Measurements from ENCODE around the gene ABHD5. TPM values are rescaled to one million over a fixed set of nuclear protein-coding genes. Genes with fewer than 3 reads are reported as not detected.

Gene ABHD5
- total and polyA plus RNA-seq, 10 of the 15 experiments (the other 5 are each of a cell fraction or from before 2014, with no cell fraction given), result 5.5 to 24.4 (median 9.5) TPM

- Histone ChIP-seq H3K27me3 (replicated peaks in 1 of 2; ENCODE audit: control insufficient read depth in 2 of 2, insufficient read depth in 2 of 2, low read length in 1 of 2) (no peaks in the 10 kb centered on the region), H3K36me3 (ENCODE audit: control insufficient read depth in 2 of 2, insufficient read depth in 2 of 2, low read length in 1 of 2) (no peaks in the 10 kb centered on the region), H3K27ac (ENCODE audit: control insufficient read depth, insufficient read depth) (peak overlapping the region; percentile 22; the same call in 1 of the 2 replicates), H3K4me2 (ENCODE audit: control insufficient read depth, insufficient read depth) (peak overlapping the region; percentile 76), H3K79me2 (ENCODE audit: control insufficient read depth, insufficient read depth, low read length) (peaks cover 5% of the 10 kb centered on the region), H2AFZ (ENCODE audit: control insufficient read depth, low read depth, low read length) (peak overlapping the region; percentile 92), H4K20me1 (ENCODE audit: control insufficient read depth, insufficient read depth) (no peaks in the 10 kb centered on the region), H3K4me1 (ENCODE audit: control insufficient read depth, insufficient read depth, low read length) (0 out of 2 replicates have a peak, but pooled peaks cover 8% of the 10 kb centered on the region), H3K4me3 (peak overlapping the region; percentile 90; the same call in 1 of the 2 replicates), H3K9ac (ENCODE audit: control insufficient read depth, insufficient read depth, low read length) (peak overlapping the region; percentile 28; the same call in 1 of the 2 replicates), H3K9me3 (replicated peaks; ENCODE audit: control insufficient read depth, insufficient read depth, low read length) (no peaks in the 10 kb centered on the region)
- BruUV-seq (replicated peaks), result no TSS peak
- intact Hi-C loops (cut with micrococcal nuclease; ENCODE audit: unreplicated experiment) (loop anchor here (5.0 kb wide), 1 partner anchor 507 kb away; no protein-coding TSS in a partner anchor), in situ Hi-C loops (cut with MboI) (no loop called here)
- ChIA-PET CTCF (interaction anchor here (0.7 to 1.5 kb wide), 3 partner anchors 147 to 426 kb away, joined by 3 to 6 read pairs (median 3); no protein-coding TSS in a partner anchor), SMC1A (ENCODE audit: uncharacterized antibody, unreplicated experiment) (interaction anchor here (1.0 kb wide), 1 partner anchor 8 kb away, joined by 3 read pairs; no protein-coding TSS in a partner anchor), POLR2A (interaction anchor here (0.7 to 2.2 kb wide), 2 partner anchors 68 to 226 kb away, joined by 3 to 20 read pairs; partner anchors contain the start of gene ANO10), RAD21 (ENCODE audit: unreplicated experiment) (interaction anchor here (0.6 kb wide), 1 partner anchor 728 kb away, joined by 3 read pairs; no protein-coding TSS in a partner anchor)
- WGBS (ENCODE audit: insufficient coverage, insufficient replicate concordance, low lambda C conversion rate, missing lambda C conversion rate), result 26% methylated on average over 17 of the region's 26 CpGs
- no peak for FAIRE-seq
- ATAC-seq, result no peak
- no peak for DNase-seq (ENCODE audit: low read depth, low spot score)
- no peak for TF ChIP-seq CREM (IDR thresholded peaks at IDR 0.05; ENCODE audit: low read depth)
- TF ChIP-seq SUPT20H (IDR thresholded peaks at IDR 0.05; ENCODE audit: borderline replicate concordance, control insufficient read depth, low read depth, low read length), result no peak
- TF ChIP-seq ZSCAN29 (IDR thresholded peaks at IDR 0.05), result no peak
- no peak for TF ChIP-seq RELA (IDR thresholded peaks at IDR 0.05; ENCODE audit: borderline replicate concordance, partially characterized antibody)
- TF ChIP-seq ZBTB40 (IDR thresholded peaks at IDR 0.05; ENCODE audit: borderline replicate concordance), result no peak
- TF ChIP-seq CTCF (IDR thresholded peaks at IDR 0.05 in 2 of 3, conservative IDR thresholded peaks at IDR 0.05 in 1 of 3; ENCODE audit: control insufficient read depth in 2 of 3, extremely low read depth in 1 of 3, insufficient read depth in 1 of 3, low read depth in 3 of 3, low read length in 3 of 3), result no peak
- no peak for TF ChIP-seq NR2C1 (IDR thresholded peaks at IDR 0.05)
- TF ChIP-seq EP300 (IDR thresholded peaks at IDR 0.05; ENCODE audit: borderline replicate concordance in 1 of 2, control insufficient read depth in 1 of 2, low read depth in 2 of 2, low read length in 2 of 2), result no peak
- no peak for TF ChIP-seq NFIC (IDR thresholded peaks at IDR 0.05; ENCODE audit: low read depth, low read length)
- TF ChIP-seq IKZF2 (IDR thresholded peaks at IDR 0.05), result no peak
- no peak for TF ChIP-seq SMC3 (IDR thresholded peaks at IDR 0.05; ENCODE audit: borderline replicate concordance, low read length)
- no peak for TF ChIP-seq NFYB (IDR thresholded peaks at IDR 0.05; ENCODE audit: insufficient read depth, low read depth, low read length)
- TF ChIP-seq FOXM1 (IDR thresholded peaks at IDR 0.05; ENCODE audit: low read depth, low read length), result no peak
- no peak for TF ChIP-seq ELK1 (IDR thresholded peaks at IDR 0.05; ENCODE audit: low read depth, low read length)
- TF ChIP-seq MXI1 (IDR thresholded peaks at IDR 0.05; ENCODE audit: low read depth, low read length), result no peak
Measured at GRCh38 chr3:43689766-43690399, 855 bp upstream of the ABHD5 start.

Data from GM12878 (cell line).